Activated T-cell treated with anti-CD3 and anti-CD28 coated beads, Interleukin-2, amount 50 U/mL, for 72 hours (primary cell): ENCODE measurements around the gene DAAM2. TPM values are rescaled to one million over a fixed set of nuclear protein-coding genes. Genes with fewer than 3 reads are reported as not detected.

Source experiments
- ATAC-seq, 2 donors: fragments of 150-1000 bp; cut with Tn5 transposase; replicated peaks in 1 of 2; 2 replicates each; pipeline ENCODE4 v1.10.0; 2021; ENCODE audit warnings: moderate library complexity in 2 of 2, mild to moderate bottlenecking in 1 of 2
- DNase-seq, 2 donors: peaks; one replicate each; pipeline ENCODE4 v3.0.0; 2021 to 2022; ENCODE audit warnings: mixed read lengths in 1 of 2
- H3K27ac Mint-ChIP-seq: one replicate; pipeline ENCODE4 v1.8.0; 2022; ENCODE audit warnings: mild to moderate bottlenecking, moderate library complexity, mixed read lengths
- H3K27me3 Mint-ChIP-seq: one replicate; pipeline ENCODE4 v1.8.0; 2022; ENCODE audit warnings: low read depth, mixed read lengths
- H3K36me3 Mint-ChIP-seq, 2 donors: one replicate each; pipeline ENCODE4 v1.8.0; 2022; ENCODE audit warnings: mixed read lengths in 2 of 2, mild to moderate bottlenecking in 1 of 2; ENCODE audit not compliant: insufficient read depth in 2 of 2
- H3K4me1 Mint-ChIP-seq: one replicate; pipeline ENCODE4 v1.8.0; 2022; ENCODE audit warnings: low read depth, mixed read lengths
- H3K4me3 Mint-ChIP-seq, 2 donors: one replicate each; pipeline ENCODE4 v1.8.0; 2022; ENCODE audit warnings: mild to moderate bottlenecking in 2 of 2, mixed read lengths in 2 of 2, moderate library complexity in 2 of 2
- H3K9me3 Mint-ChIP-seq, 2 donors: one replicate each; pipeline ENCODE4 v1.8.0; 2022; ENCODE audit warnings: mixed read lengths in 2 of 2
- total RNA-seq, 2 donors: library from RNA; stranded (reverse); gene quantifications; one replicate each; pipeline ENCODE4 v1.2.3, GENCODE V29; 2022

The DAAM2 gene
- total RNA-seq, 2 donors from 2014 or later: not detected

DNA sequence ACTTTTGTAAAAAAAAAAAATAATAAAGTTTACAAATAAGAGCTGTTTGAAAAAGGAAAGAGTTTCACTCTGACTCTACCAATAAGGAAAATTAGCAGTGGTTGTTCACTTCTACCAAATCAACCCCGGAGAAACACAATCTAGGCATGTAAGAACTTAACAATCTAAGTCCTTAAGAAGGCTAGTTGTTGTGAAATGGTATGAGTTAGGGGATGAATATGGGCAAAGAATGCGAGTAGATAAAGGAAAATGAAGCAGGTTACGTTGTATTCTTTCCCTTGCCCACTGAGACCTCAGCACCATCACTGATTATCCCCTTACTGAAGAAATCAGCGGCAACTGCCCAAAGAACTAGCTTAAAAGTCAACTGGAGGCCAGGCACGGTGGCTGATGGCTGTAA lies 126.7 kb downstream of the DAAM2 start:
- Mint-ChIP-seq H3K4me3 (no peak overlapping the region), H3K27ac (no peak overlapping the region), H3K4me1 (no peaks in the 10 kb centered on the region), H3K27me3 (no peaks in the 10 kb centered on the region), H3K9me3 (no peaks in the 10 kb centered on the region), H3K36me3 (no peaks in the 10 kb centered on the region)
- ATAC-seq (no peak), DNase-seq (no peak)

DNA sequence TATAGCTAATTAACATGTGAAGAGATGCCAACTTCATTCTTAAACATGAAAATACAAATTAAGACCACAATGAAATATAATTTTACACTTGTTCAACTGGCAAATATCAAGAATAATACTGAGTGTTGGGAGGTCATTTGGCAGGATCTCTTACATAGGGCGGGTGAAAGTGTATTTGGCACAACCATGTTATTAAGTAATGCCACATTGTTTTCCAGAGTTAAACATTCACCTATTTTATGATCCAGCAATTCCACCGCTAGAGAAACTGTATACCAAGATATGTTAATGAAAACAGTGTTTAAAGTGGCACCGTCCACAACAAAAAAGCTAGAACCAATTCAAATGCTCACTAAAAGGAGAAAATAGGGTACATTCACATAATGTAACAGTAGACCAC lies 128.0 kb downstream of the DAAM2 start:
- no peak overlapping the region for H3K4me3 Mint-ChIP-seq
- H3K27me3 Mint-ChIP-seq: no peaks in the 10 kb centered on the region
- DNase-seq (no peak), ATAC-seq (no peak)
- H3K4me1 Mint-ChIP-seq: no peaks in the 10 kb centered on the region
- no peaks in the 10 kb centered on the region for H3K36me3 Mint-ChIP-seq
- no peaks in the 10 kb centered on the region for H3K9me3 Mint-ChIP-seq
- H3K27ac Mint-ChIP-seq: no peak overlapping the region

DNA sequence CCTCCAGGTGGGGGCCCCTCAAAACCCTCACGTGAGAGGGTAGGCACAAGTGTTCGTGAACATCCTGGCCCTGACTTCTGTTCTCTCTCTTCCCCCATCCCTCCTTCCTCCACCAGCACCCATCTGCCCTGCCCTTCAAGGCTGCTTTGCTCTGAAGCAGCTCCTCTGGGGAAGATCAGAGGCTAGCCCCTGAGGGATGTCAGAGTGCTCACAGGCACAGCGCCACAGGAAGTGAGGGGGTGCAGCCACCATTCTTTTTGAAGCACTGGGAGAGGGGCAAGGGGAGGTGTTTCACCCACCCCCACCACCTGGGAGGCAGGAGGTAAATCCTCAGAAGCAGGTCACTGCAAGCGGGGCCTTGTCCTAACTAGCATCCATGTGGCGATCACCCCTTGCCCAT lies 130.6 kb downstream of the DAAM2 start:
- H3K4me3 Mint-ChIP-seq: no peak overlapping the region
- ATAC-seq: no peak

DNA sequence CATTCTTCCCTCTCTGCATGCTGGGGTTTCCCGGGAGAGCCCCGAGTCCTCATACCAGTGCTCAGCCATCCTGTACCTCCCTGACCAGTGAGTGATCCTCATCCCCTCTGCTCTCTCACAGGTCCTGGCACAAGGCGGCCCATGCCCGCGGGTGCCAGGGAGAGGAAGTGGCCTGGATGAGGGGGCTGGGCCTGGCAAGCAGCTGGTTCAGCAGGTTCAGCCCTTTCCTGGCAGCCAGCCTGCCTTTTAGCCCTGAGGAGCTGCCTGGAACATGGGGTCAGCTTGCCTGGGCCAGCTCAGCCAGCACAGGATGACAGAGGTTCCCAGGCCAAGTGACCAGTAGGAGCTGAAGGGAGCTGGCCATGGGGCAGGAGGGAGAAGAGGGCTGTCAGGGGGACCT lies 131.2 kb downstream of the DAAM2 start:
- no peak for DNase-seq
- no peaks in the 10 kb centered on the region for H3K4me1 Mint-ChIP-seq
- H3K9me3 Mint-ChIP-seq: peaks cover 0 to 5% of the 10 kb centered on the region in 2 donors
- no peak overlapping the region for H3K4me3 Mint-ChIP-seq
- H3K36me3 Mint-ChIP-seq: peaks cover 4 to 5% of the 10 kb centered on the region in 2 donors
- H3K27ac Mint-ChIP-seq: no peak overlapping the region
- no peak for ATAC-seq
- no peaks in the 10 kb centered on the region for H3K27me3 Mint-ChIP-seq

More for the DNA sequence above, 130.6 kb downstream of the DAAM2 start:
- no peak overlapping the region for H3K27ac Mint-ChIP-seq
- peaks cover 4 to 5% of the 10 kb centered on the region in 2 donors for H3K36me3 Mint-ChIP-seq
- no peak for DNase-seq
- H3K27me3 Mint-ChIP-seq: no peaks in the 10 kb centered on the region
- H3K9me3 Mint-ChIP-seq: peaks cover 0 to 5% of the 10 kb centered on the region in 2 donors
- H3K4me1 Mint-ChIP-seq: no peaks in the 10 kb centered on the region

DNA sequence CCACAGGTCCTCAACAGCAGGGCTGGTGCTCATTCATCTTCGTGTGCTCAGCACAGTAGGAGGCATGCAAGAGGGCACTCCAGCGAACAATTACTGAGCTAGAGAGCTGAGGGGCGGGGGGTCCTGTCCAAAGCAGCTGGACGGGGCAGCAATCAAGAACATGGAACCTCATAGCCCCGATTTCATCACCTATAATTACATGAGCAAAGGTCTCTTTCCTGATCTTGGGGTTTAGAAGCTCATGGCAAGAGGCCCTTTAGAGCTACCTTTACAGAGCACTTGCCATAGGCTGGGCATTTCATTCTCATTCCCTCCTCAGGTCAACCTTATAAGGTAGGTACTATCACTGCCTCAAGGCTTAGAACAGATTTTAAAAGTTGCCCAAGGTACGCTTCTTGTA lies 131.7 kb downstream of the DAAM2 start:
- H3K27me3 Mint-ChIP-seq: no peaks in the 10 kb centered on the region
- H3K4me1 Mint-ChIP-seq: no peaks in the 10 kb centered on the region
- peaks cover 4 to 5% of the 10 kb centered on the region in 2 donors for H3K36me3 Mint-ChIP-seq
- ATAC-seq (no peak), DNase-seq (no peak)
- no peak overlapping the region for H3K27ac Mint-ChIP-seq
- H3K9me3 Mint-ChIP-seq: peaks cover 0 to 5% of the 10 kb centered on the region in 2 donors
- no peak overlapping the region for H3K4me3 Mint-ChIP-seq

DNA sequence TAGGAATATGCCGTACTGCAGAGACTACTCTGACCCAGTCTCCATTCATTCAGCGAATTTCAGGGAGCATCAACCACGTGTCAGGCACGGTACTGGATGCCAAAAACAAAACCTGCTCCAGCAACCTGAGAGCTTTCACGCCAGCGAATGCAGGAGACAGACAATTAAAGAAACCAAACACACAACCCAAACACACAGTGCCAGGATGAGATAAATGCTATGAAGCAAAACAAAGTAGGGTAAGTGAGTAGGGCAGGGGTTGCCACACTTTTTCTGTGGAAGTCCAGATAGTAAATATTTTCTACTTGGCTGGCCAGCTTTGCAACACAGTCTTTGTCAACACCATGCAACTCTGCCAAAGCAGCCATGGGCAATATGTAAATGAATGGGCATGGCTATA lies 132.1 kb downstream of the DAAM2 start:
- peaks cover 4 to 5% of the 10 kb centered on the region in 2 donors for H3K36me3 Mint-ChIP-seq
- no peak for DNase-seq
- H3K9me3 Mint-ChIP-seq: peaks cover 0 to 5% of the 10 kb centered on the region in 2 donors
- H3K4me3 Mint-ChIP-seq: no peak overlapping the region
- H3K27ac Mint-ChIP-seq: no peak overlapping the region
- H3K4me1 Mint-ChIP-seq: no peaks in the 10 kb centered on the region
- ATAC-seq: no peak
- H3K27me3 Mint-ChIP-seq: no peaks in the 10 kb centered on the region

DNA sequence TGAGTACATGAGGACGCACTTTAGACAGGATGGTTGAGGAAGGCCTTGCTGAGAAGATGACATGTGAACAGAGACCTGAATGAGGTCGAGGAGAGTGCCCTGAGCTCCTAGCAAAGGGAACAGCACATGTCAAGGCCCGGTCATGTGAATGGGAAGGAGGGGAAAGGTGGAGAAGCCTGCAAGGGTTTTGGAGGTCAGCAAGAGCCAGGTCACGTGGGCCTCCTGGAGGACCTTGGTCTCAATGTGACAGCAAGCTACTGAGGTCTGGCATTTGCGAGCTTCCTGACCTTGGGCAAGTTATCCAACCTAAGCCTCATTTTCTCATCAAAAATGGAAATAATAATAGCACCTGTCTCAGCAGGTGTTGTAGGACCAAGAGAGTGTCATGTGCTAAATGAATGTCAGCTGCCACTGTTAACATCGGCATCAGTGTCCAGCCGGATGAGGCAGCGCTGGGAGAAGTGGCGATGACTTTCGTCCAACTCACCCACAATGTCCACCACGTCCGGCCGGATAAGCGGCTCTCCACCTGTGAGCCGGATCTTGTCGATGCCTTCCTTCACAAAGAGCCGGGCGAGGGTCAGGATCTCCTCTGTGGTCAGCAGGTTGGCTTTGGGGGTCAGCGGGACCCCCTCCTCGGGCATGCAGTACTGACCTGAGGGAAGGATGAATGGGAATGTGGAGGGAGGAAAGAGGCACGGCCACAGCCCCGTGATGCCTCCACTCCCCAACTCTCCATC lies 133.2 kb downstream of the DAAM2 start:
- no peaks in the 10 kb centered on the region for H3K4me1 Mint-ChIP-seq
- H3K9me3 Mint-ChIP-seq: peaks cover 0 to 5% of the 10 kb centered on the region in 2 donors
- no peak overlapping the region for H3K4me3 Mint-ChIP-seq
- DNase-seq (no peak), ATAC-seq (no peak)
- peaks cover 4 to 5% of the 10 kb centered on the region in 2 donors for H3K36me3 Mint-ChIP-seq
- no peaks in the 10 kb centered on the region for H3K27me3 Mint-ChIP-seq
- no peak overlapping the region for H3K27ac Mint-ChIP-seq

DNA sequence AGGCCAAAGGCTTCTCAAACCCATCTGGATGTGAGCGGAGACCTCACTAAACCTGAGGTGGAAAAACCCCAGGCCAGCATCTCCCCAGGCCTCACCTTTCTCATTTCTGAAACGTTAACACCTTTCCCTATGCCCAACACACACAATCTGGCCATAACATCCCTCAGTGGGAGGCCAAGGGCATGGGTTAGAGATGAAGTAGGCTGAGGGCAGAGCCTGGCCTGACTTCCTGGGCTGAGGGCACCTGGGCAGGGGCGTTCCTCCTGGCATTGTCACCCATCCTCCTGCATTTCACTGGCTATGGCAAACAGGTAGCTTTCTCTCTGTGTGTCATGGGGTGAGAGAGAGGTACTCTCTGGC lies 133.7 kb downstream of the DAAM2 start:
- ATAC-seq (no peak), DNase-seq (no peak)
- Mint-ChIP-seq H3K4me3 (no peak overlapping the region), H3K27ac (no peak overlapping the region), H3K9me3 (peaks cover 0 to 5% of the 10 kb centered on the region in 2 donors), H3K27me3 (no peaks in the 10 kb centered on the region), H3K4me1 (no peaks in the 10 kb centered on the region), H3K36me3 (peaks cover 4 to 5% of the 10 kb centered on the region in 2 donors)

DNA sequence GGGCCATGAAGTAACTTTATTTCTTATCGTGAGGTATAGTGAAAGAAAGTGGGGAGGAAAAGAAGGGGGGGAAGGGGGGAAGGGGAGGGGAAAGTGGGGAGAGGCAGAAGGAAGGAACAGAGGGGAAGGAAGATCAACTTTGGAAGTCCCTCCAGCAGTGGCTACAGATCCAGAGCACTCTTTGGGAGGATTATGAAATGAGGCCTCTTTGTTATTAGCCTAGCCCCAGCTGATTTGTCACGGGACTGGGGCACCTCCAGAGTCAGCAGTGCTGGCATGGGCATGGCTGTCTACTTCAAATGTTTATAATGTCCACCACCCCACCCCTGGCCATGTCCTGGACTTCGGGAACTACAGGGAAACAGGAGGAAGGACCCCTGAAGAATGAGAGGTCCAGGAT lies 134.5 kb downstream of the DAAM2 start:
- Mint-ChIP-seq H3K4me1 (no peaks in the 10 kb centered on the region), H3K27ac (no peak overlapping the region)
- no peak for ATAC-seq

DNA sequence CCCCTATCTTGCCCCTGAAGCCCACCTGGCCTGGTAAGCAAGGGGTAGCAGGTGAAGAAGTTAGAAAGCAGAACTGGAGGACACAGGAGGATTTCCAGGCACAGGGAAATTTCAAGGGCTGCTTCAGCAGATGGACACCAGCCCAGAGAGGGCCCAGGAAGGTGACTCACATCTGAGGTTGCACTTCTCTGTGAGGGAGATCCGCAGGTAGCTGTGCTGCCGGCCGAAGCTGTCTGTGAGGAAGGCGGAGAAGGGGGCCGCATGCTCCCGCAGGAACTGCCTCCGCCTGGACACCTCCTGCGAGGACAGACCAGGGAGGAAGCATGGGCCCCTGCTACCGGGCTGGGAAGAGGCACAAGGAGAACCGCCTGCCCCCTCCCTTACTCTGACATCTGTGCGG lies 135.0 kb downstream of the DAAM2 start:
- Mint-ChIP-seq H3K9me3 (peaks cover 0 to 5% of the 10 kb centered on the region in 2 donors), H3K27ac (no peak overlapping the region), H3K27me3 (peaks cover 7% of the 10 kb centered on the region), H3K4me1 (no peaks in the 10 kb centered on the region), H3K36me3 (peaks cover 4 to 5% of the 10 kb centered on the region in 2 donors), H3K4me3 (no peak overlapping the region)
- ATAC-seq (no peak), DNase-seq (no peak)

More for the DNA sequence above, 134.5 kb downstream of the DAAM2 start:
- H3K27me3 Mint-ChIP-seq: peaks cover 2% of the 10 kb centered on the region
- H3K4me3 Mint-ChIP-seq: no peak overlapping the region
- DNase-seq: no peak
- peaks cover 4 to 5% of the 10 kb centered on the region in 2 donors for H3K36me3 Mint-ChIP-seq
- H3K9me3 Mint-ChIP-seq: peaks cover 0 to 5% of the 10 kb centered on the region in 2 donors

DNA sequence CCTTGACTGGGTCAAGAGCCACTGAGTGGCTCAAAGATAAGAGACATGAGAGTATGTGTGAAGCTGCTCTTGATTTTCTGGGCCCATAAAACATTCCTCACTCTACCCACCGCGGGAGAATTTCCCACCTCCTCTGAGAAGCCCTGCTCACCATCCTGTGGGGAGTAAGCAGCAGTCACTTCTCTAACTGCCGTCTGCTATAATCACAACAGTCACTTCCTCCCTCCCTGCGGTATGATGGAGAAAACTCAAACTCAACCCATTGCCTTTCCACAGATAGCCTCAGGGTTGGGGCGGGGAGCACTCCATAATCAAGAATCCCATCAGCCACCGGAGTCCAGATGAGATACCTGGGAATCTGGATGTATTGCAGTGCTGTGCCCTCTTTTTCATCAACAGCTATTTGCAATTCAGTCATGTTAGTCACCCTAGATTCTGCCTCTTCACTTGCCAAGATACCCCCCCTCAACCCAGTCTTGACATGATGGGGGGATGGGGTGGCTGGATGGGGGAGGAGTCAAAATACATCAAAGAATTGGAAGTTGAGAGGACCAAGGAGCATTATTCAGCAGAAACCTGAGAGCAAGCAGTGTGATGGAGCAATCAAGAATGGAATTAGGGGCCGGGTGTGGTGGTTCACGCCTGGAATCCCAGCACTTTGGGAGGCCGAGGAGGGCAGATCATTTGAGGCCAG lies 137.0 kb downstream of the DAAM2 start:
- Mint-ChIP-seq H3K4me1 (peaks cover 10% of the 10 kb centered on the region), H3K4me3 (no peak overlapping the region), H3K36me3 (peaks cover 4 to 5% of the 10 kb centered on the region in 2 donors), H3K27me3 (peaks cover 14% of the 10 kb centered on the region), H3K9me3 (peaks cover 0 to 5% of the 10 kb centered on the region in 2 donors), H3K27ac (no peak overlapping the region)
- DNase-seq: no peak
- ATAC-seq: no peak

DNA sequence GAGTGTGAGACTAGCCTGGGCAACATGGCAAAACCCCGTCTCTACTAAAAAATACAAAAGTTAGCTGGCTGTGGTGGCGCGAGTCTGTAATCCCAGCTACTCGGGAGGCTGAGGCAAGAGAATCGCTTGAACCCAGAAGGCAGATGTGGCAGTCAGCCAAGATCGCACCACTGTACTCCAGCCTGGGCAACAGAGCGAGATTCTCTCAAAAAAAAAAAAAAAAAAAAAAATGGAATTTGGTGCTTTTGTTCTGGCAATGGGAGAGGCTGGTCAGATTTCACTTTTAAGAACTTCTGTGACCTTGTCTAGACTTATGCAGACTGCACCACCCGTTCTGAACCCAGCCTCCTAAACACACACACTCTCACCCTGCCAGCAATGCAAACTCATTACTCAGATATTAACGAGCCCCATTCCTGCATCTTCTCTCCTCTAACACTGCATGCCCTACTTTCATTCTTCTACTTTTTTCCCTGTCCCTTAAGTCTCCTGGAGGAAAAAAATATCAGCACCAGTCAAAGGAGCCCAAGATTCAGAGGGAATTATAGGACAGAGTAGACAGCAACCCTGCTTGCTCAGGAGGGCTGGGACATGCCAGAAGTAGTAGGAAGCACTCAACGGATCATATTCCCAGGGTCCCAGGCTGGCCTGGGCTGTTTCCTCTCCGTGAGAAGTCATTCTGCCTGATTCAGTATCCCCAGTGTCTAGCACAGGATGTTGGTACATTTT lies 137.7 kb downstream of the DAAM2 start:
- no peak for ATAC-seq
- no peak overlapping the region for H3K4me3 Mint-ChIP-seq
- no peak overlapping the region for H3K27ac Mint-ChIP-seq
- DNase-seq: no peak
- peaks cover 10% of the 10 kb centered on the region for H3K4me1 Mint-ChIP-seq
- peaks cover 0 to 5% of the 10 kb centered on the region in 2 donors for H3K9me3 Mint-ChIP-seq
- H3K36me3 Mint-ChIP-seq: peaks cover 4 to 5% of the 10 kb centered on the region in 2 donors
- H3K27me3 Mint-ChIP-seq: peaks cover 14% of the 10 kb centered on the region

DNA sequence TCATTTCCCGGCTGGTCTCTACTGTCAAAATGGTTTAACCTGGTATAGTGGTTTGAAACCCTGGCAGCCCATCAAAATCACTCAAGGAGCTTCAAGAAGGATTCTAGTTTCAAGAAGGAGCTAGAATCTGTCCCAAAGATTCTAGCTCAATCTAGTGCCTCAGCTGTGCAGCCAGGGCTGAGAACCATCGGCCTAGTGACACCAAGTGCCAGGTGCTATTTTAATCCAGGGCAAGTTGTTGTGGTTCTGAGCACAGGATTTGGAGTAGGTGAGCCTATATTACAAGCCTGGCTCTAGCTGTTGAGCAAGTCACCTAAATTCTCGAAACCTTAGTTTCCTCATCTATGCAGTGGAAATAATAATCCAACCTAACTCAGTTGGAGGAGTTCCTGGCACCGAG lies 138.4 kb downstream of the DAAM2 start:
- Mint-ChIP-seq H3K27me3 (peaks cover 19% of the 10 kb centered on the region), H3K36me3 (peaks cover 4 to 5% of the 10 kb centered on the region in 2 donors), H3K27ac (no peak overlapping the region), H3K9me3 (peaks cover 0 to 5% of the 10 kb centered on the region in 2 donors), H3K4me3 (no peak overlapping the region), H3K4me1 (peaks cover 10% of the 10 kb centered on the region)
- ATAC-seq: no peak
- DNase-seq: no peak
